Lower leg skin (tissue), 4 donors: ENCODE results near the gene RPS29. TPM values are rescaled to one million over a fixed set of nuclear protein-coding genes. Genes with fewer than 3 reads are reported as not detected.

ENCODE experiments used
- DNase-seq, 2 donors: peaks; one replicate each; pipeline ENCODE4 v3.0.0-alpha.2; 2019; ENCODE audit warnings: low spot score in 2 of 2
- H3K4me3 ChIP-seq: fragments of 200-600 bp; sonication (generic); 2 replicates; pipeline ENCODE4 v1.5.1; 2017; ENCODE audit warnings: mild to moderate bottlenecking, low read depth; ENCODE audit not compliant: poor library complexity, severe bottlenecking
- POLR2A ChIP-seq, 2 donors: fragments of 450-650 bp; IDR thresholded peaks; one replicate each; pipeline ENCODE4 v1.6.1; 2016 to 2017; ENCODE audit warnings: antibody characterized with exemption in 2 of 2, mild to moderate bottlenecking in 1 of 2, moderate library complexity in 1 of 2
- WGBS, 2 donors: methylation state at CpG; one replicate each; pipeline ENCODE4 v1.1.5; 2018; 5-methylcytosine and 5-hydroxymethylcytosine counted together
- intact Hi-C: fragments of 100-400 bp; cut with DNase I; formaldehyde crosslinking; loops from one replicate; pipeline ENCODE4 v1.15.0; 2023; ENCODE audit warnings: low total_unique reads
- total RNA-seq, 4 donors: library from RNA; depleted of rRNA; stranded (reverse); fragments of >200 nt; gene quantifications; one replicate each; pipeline ENCODE4 v1.1.0, GENCODE V29; 2016
- TF ChIP-seq, protein P1 (sequence below), 3 donors: fragments of 450-650 bp; IDR thresholded peaks; one replicate each; pipeline ENCODE4 v1.5.1; 2016; ENCODE audit warnings: antibody characterized with exemption in 3 of 3, mild to moderate bottlenecking in 3 of 3, moderate library complexity in 2 of 3

The RPS29 gene
- total RNA-seq, 4 donors from 2014 or later = 3,327 to 15,303 (median 7,021) TPM

DNA sequence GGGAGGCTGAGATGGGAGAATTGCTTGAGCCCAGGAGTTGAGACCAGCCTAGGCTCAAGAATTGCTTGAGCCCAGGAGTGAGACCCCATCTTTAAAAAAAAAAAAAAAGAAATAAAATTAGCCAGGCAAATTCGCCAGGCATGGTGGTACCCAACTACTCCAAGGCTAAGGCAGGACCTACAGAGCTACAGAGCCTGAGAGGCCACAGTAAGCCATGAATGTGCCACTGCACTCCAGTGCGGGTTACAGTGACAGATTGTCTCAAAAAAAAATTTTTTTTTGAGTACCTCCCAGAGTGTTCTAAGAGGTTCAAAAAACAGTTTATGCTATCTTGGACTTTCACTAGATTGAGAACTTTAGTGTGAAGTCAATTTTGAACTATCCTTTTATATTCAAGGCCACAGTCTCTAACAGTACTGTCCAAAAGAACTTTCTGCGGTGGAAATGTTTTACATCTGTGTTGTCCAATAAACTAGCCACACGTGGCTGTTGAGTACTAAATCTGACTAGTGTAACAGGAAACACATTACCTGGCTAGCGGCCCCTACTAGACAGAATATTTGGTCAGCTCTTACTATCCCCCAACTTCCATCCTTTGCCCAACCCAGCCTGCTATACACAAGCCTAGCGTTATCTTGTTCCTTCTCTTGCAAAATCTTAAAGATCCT lies 31.8 kb upstream of the RPS29 start:
- WGBS, 2 donors = 88 to 89% methylated on average over 6 of the region's 6 CpGs
- intact Hi-C loops = no loop called here
- DNase-seq = no peak
- H3K4me3 ChIP-seq = no peak overlapping the region
- TF ChIP-seq, protein P1, sequence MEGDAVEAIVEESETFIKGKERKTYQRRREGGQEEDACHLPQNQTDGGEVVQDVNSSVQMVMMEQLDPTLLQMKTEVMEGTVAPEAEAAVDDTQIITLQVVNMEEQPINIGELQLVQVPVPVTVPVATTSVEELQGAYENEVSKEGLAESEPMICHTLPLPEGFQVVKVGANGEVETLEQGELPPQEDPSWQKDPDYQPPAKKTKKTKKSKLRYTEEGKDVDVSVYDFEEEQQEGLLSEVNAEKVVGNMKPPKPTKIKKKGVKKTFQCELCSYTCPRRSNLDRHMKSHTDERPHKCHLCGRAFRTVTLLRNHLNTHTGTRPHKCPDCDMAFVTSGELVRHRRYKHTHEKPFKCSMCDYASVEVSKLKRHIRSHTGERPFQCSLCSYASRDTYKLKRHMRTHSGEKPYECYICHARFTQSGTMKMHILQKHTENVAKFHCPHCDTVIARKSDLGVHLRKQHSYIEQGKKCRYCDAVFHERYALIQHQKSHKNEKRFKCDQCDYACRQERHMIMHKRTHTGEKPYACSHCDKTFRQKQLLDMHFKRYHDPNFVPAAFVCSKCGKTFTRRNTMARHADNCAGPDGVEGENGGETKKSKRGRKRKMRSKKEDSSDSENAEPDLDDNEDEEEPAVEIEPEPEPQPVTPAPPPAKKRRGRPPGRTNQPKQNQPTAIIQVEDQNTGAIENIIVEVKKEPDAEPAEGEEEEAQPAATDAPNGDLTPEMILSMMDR (IDR thresholded peaks at IDR 0.05) = no peak
- no peak for TF ChIP-seq POLR2A (IDR thresholded peaks at IDR 0.05)

DNA sequence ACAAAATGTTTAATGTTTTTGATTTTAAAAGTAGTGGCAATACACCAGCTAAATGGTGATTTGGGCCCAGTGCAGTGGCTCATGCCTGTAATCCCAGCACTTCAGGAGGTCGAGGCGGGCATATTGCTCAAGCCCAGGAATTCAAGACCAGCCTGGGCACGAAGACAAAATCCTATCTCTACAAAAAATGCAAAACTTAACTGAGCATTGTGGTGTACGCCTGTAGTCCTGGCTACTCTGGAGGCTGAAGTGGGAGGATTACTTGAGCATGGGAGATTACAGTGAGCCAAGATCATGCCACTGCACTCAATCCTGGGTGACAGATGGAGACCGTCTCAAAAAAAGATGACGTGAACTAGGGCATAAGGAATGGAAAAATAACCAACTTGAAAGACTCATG lies 29.6 kb upstream of the RPS29 start:
- H3K4me3 ChIP-seq = no peak overlapping the region
- DNase-seq = no peak
- 86 to 92% methylated on average over 6 of the region's 6 CpGs for WGBS, 2 donors
- intact Hi-C loops = no loop called here
- TF ChIP-seq, protein P1 (IDR thresholded peaks at IDR 0.05) = no peak
- no peak for TF ChIP-seq POLR2A (IDR thresholded peaks at IDR 0.05)

DNA sequence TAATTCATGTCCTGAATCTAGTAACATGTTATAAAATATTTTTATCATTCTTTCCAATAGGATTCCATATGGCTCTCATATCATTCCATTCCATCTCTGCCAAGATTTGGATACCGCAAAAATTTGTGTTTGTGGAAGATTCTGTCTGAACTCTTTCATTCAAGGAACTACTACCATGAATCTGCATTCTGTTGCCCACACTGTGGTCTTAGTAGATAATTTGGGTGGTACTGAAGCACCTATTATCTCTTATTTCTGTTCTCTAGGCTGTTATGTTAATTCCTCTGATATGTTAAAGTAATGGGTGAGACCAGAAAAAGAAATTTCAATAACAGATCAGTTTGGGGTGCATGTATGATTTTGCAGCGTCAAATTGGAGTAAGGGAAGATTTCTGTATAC lies 28.0 kb upstream of the RPS29 start:
- TF ChIP-seq POLR2A (IDR thresholded peaks at IDR 0.05) = no peak
- TF ChIP-seq, protein P1 (IDR thresholded peaks at IDR 0.05) = no peak
- 87 to 89% methylated on average over 2 of the region's 2 CpGs for WGBS, 2 donors
- no peak for DNase-seq
- intact Hi-C loops = no loop called here
- no peak overlapping the region for H3K4me3 ChIP-seq

DNA sequence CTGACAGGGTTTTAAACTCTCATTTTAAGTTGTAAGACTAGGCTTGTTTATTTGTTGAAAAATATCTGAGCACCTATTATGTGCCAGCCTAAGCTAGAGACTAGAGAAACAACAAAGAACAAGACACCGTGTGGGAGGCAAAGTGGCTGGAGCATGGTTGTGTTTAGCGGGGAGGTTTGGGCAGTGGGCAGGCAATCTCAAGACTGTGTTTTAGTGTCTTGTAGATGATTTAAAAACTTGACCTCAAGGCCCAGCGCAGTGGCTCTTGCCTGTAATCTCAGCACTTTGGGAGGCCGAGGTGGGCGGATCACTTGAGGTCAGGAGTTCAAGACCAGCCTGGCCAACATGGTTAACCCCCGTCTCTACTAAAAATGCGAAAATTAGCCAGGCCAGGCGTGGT lies 26.5 kb upstream of the RPS29 start:
- no peak for DNase-seq
- no peak for TF ChIP-seq POLR2A (IDR thresholded peaks at IDR 0.05)
- TF ChIP-seq, protein P1 (IDR thresholded peaks at IDR 0.05) = no peak
- no peak overlapping the region for H3K4me3 ChIP-seq
- WGBS, 2 donors = 91 to 94% methylated on average over 8 of the region's 8 CpGs
- intact Hi-C loops = no loop called here

DNA sequence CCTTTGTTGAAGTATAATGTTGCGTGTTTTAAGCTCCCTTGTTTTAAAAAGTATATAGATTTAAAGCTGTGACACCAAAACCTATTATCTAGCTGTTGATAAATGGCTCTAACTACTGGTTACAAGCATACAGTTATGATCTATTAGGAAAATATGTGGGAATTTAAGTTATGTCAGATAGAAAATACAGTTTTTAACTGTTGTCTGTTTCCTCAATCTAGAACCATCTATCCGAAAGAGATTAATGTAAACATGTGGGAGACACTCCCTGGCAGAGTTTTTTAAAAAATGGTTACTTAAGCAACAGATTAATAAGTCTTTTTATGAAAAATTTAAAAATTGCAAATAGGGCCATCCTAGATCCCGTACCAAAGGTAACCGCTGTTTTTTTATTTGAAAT lies 26.1 kb upstream of the RPS29 start:
- intact Hi-C loops = no loop called here
- H3K4me3 ChIP-seq = no peak overlapping the region
- TF ChIP-seq, protein P1 (IDR thresholded peaks at IDR 0.05) = no peak
- no peak for TF ChIP-seq POLR2A (IDR thresholded peaks at IDR 0.05)
- WGBS, 2 donors = 93% methylated on average over 4 of the region's 4 CpGs
- no peak for DNase-seq

DNA sequence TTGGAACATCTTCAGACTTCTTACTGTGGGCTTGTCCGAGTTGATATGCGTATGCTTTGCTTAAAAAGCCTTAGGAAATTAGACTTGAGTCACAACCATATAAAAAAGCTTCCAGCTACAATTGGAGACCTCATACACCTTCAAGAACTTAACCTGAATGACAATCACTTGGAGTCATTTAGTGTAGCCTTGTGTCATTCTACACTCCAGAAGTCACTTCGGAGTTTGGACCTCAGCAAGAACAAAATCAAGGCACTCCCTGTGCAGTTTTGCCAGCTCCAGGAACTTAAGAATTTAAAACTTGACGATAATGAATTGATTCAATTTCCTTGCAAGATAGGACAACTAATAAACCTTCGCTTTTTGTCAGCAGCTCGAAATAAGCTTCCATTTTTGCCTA lies 21.4 kb upstream of the RPS29 start:
- intact Hi-C loops = no loop called here
- no peak overlapping the region for H3K4me3 ChIP-seq
- TF ChIP-seq, protein P1 (IDR thresholded peaks at IDR 0.05) = no peak
- no peak for TF ChIP-seq POLR2A (IDR thresholded peaks at IDR 0.05)
- DNase-seq = no peak
- 95% methylated on average over 6 of the region's 6 CpGs for WGBS, 2 donors
